OCI-M1 (cell line): Measurements from ENCODE around the gene ZFP62.
"Not testable (repeated sequence)": the region's sequence is repeated elsewhere in the genome, so short reads cannot be mapped to it uniquely, and the experiment has no call there.

Experiments used
- DNase-seq: peaks from one replicate; lab custom pipeline; 2025; lab: John Stamatoyannopoulos, UW

Gene ZFP62

DNA sequence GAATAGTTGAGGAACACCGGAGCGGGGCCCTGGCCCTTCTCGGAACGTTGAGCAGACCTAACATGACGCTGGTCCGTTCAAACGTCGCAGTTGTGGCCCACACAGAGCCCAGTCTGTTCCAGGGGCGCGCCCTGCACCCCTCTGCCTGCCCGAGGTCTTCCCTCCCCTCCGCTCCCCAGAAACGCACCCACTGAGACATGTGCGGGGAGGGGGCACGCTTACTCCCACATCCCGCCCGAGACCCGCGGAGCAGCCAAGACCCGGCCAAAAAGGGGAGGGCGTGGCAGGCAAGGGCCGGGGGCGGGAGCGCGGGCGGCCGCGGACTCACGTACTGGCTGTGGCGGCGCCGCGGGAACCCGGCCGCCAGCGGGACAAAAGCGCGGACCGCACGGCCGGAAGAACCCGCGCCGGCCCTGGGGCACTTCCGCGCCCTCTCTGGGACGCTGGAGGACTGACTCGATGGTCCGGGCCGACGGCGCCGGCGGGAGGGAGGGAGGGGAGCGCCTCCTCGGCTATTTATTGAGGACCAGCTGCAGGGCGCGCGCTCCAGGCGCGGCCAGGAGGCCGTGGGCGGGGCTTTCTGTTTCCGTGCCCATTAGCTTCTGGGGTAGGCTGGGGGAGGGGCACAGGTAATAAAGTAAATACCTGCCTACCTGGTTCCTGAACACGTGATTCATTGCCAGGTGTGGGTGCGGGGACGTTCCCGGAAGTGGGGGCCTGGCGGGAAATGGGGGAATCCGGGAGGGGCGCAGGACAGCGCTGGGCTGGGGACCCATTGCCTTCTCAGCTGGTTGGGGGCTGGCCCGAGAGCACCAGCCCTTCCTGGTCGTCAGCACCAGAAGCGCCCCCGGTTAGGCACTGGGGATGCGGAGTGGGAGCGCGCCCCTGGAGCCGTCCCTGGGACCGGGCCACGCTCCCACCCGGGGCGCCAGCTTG is at the start of gene ZFP62:
Gene ZFP62 (minus strand): TSS at position 390 of the 936 bp plus-strand sequence. CDS start 57 bp downstream, at position 333.
- peak; percentile 95 for DNase-seq

DNA sequence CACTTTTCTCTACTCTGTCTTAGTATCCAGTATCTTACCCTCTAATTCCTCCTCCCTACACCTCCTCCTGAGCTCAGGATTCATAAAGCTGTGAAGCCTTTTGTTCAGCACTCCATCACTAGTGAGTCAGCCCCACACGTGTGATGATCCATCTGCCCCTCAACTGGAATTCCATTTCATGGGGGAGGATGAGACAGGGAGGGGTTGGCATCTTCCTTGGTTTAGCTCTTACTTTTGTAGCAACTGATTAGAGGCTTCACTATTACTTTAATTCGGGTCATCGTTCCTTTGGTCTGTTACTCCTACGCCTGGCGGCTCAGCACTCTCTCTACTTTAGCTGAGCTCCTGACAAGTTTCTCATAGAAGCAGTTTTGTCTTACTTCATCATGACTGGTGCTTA is 49.7 kb upstream of the ZFP62 start:
- no peak for DNase-seq

DNA sequence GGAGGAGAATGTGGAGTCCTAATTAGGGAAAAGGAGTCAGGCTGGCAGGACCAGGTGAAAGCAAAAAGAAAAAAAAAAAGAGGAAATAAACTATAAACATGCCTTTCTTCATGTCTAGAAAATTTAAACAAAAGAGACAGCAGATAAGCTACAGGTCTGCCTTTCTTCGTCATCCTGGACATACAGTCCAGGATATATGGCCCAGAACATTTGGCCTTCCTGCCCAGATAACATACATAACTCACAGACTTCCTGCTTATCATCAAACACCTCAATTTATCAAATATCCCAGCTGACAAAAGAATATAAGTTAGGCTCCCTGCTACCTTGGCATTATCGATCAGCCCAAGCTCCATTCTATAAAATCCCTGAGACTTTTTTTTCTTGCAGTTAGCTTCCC is 49.1 kb upstream of the ZFP62 start:
- no peak for DNase-seq

DNA sequence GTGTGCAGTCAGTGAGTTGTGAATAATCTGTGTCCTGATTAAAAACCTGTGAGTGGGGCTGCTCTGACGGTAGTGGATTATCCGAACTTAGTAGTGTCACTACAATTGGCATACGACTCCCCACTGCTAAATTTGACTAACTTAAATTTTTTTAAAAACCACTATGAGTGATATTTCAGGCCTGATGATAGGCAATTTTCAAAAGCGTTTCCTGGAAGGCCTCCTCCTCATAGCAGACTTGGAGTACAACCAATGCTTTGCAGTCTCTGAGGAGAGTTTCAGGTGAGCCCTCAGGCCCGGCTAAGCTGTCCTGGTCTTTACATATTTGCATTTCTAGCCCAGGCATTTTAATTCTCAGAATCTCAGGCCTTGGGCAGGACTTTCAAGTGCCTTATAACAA is 48.7 kb upstream of the ZFP62 start:
- DNase-seq: no peak

DNA sequence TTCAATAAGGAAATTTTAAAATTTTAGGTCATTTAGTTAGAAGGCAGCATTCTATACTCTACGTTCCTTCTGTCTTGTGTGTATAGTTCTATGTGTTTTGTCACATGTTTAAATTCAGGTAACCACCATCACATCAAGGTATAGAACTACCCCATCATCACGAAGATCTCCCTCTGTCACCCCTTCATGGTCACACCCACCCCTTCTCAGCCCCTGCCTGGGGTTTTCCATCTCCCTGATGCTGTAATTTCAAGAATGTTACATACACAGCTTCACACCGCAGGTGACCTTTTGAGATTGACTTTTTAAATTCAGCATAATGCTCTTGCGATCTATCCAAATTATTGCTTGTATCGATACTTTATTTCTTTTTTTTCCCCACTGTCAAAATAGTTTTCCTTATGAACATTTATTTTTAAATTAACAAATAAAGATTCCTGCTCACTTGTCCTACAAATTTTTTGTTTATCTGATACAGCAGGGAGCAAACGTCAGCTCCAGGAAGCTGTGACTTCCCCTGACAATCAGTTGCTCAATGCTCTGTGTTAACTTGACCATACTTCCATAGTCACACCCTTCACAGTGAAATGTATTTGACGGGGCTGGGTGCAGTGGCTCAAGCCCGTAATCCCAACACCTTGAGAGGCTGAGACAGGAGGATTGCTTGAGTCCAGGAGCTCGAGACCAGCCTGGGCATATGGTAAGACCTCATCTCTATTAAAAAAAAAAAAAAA is 48.1 kb upstream of the ZFP62 start:
- no peak for DNase-seq

DNA sequence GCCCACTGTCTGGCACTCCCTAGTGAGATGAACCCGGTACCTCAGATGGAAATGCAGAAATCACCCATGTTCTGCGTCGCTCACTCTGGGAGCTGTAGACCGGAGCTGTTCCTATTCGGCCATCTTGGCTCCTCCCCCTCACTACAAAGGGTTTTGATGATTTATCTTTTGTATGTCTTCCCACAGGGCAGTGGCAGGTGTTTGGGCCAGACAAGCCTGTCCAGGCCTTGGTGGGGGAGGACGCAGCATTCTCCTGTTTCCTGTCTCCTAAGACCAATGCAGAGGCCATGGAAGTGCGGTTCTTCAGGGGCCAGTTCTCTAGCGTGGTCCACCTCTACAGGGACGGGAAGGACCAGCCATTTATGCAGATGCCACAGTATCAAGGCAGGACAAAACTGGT is 47.3 kb upstream of the ZFP62 start:
- no peak for DNase-seq

DNA sequence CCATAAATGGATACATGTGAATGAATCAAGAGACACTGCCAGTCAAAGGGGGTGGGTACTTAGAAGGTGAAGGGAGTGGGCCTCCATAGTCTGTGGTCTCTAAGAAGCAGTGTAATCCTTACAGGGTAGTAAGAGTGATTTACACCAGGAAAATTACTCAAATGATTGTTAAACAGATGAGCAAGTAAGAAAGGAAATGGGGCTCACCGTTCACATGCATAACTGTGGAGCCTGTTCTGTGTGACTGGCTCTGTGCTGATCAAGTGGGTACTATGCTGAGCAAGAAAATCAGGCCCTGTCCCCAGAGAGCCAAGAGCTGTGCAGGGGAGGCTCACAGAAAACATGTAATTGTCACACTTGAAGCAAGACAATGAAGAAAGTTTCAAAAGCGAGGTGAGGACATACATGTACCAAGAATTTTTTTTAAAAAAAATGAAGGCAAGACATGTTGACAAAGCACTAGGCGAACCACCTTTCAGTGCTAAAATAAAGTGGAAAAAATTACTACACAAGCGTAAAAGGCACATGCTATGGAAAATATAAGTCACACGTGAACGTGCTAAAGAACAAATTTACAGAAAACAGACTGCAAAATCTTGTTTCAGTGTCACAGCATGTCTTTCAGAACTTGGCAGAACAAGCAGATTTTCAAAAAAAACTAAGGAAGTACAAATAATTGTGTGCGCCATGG is 40.4 kb upstream of the ZFP62 start:
- no peak for DNase-seq

DNA sequence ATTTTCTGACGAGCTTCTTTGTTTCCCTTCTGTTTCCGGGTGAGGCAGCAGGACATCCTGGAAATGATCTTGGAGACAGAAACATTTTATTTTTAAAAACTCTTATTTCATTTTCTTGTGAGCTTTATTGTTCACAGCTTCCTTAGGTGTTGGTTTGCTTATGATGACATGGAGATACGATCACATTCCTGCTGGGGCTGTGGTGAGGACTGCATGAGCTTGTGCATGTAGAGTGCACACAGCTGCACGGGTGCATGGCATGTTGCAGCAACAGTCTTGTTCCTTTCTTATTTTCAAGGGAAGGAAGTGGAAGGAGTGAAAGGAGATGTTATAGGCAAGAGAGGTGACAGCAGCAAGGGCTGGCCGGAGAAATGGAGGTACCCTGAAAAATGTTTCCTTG is 39.1 kb upstream of the ZFP62 start:
- no peak for DNase-seq

DNA sequence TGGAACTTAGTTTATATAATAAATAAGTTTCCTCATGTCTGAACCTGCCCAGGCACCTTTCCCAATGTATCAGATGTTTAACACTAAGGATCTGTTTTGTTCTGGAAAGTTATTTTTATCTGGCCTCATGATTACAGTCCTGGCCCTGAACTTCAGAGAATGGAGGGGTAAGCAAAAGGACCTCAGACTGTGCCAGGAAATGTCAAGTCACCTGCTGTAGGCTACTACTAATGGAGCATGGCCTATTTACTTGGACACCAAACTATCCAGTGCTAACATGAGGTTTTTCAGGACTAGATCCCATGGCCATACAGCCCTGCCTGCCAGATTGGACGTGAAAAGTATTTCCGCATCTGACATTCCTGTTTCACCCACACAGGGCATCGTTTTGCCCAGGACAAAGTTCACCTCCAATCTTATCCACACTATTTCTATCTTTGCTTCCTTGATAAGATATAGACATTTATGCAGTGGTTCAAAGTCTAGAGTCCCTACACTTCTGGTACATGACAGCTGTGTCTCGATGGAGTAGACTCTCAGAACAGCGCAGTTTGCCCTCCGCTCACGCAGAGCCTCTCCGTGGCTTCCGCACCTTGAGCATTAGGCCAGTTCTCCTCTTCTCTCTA is 37.7 kb upstream of the ZFP62 start, which contains the start of gene BTNL8:
Gene BTNL8 (plus strand): TSS at position 539 of the 626 bp plus-strand sequence. CDS start 152 bp downstream, outside the sequence.
- DNase-seq: no peak

DNA sequence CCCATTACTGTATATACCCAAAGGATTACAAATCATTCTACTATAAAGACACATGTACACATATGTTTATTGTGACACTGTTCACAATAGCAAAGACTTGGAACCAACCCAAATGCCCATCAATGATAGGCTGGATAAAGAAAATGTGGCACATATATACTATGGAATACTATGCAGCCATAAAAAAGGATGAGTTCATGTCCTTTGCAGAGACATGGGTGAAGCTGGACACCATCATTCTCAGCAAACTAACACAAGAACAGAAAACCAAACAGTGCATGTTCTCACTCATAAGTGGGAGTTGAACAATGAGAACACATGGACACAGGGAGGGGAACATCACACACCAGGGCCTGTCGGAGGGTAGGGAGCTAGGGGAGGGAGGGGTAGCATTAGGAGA is 34.3 kb upstream of the ZFP62 start:
- DNase-seq: not testable (repeated sequence)

DNA sequence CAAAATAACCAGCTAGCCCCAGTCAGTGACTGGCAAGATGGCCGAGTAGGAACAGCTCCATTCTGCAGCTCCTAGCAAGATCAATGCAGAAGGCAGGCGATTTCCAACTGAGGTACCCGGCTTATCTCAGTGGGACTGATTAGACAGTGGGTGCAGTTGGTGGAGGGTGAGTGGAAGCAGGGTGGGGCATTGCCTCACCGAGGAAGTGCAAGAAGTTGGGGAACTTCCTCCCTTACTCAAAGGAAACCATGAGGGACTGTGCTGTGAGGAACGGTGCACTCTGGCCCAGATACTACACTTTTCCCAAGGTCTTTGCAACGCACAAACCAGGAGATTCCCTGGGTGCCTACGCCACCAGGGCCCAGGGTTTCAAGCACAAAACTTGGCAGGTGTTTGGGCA is 28.3 kb upstream of the ZFP62 start:
- DNase-seq: no peak

DNA sequence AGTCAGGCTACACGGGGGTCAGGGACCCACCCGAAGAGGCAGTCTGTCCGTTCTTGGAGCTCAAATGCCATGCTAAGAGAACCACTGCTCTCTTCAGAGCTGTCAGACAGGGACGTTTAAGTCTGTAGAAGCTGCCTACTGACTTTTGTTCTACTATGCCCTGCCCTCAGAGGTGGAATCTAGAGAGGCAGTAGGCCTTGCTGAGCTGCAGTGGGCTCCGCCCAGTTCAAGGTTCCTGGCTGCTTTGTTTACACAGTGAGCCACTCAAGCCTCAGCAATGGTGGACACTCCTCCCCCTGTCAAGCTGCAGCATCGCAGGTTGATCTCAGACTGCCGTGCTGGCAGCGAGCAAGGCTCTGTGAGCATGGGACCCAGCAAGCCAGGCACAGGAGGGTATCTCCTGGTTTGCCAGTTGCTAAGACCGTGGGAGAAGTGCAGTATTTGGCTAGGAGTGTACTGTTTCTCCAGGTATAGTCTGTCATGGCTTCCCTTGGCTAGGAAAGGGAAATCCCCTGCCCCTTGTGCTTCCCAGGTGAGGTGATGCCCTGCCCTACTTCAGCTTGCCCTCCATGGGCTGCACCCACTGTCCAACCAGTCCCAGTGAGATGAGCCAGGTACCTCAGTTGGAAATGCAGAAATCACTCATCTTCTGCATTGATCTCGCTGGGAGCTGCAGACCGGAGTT is 24.9 kb upstream of the ZFP62 start:
- not testable (repeated sequence) for DNase-seq

DNA sequence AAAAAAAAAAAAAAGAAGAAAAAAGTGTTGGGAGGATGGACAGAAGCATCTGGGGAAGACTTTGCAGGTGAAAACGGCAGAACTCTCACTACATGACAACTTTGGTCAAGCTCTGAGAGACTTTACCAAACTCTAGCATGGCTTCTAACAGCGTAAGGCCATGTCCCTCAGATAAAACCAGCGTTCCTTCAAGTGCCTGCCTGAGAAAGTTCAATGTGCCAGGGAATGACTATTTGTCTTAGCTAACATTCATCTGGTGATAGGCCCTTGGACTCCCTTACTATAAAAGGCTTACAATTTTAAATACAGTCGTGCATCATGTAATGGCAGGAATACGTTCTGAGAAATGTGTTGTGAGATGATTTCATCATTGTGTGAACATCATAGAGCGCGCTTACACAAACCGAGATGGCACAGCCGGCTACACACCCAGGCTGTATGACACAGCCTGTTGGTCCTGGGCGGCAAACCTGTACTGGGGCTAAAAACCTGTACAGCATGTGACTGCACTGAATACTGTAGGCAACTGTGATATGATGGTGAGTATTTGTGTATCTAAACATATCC is 14.9 kb upstream of the ZFP62 start:
- no peak for DNase-seq

DNA sequence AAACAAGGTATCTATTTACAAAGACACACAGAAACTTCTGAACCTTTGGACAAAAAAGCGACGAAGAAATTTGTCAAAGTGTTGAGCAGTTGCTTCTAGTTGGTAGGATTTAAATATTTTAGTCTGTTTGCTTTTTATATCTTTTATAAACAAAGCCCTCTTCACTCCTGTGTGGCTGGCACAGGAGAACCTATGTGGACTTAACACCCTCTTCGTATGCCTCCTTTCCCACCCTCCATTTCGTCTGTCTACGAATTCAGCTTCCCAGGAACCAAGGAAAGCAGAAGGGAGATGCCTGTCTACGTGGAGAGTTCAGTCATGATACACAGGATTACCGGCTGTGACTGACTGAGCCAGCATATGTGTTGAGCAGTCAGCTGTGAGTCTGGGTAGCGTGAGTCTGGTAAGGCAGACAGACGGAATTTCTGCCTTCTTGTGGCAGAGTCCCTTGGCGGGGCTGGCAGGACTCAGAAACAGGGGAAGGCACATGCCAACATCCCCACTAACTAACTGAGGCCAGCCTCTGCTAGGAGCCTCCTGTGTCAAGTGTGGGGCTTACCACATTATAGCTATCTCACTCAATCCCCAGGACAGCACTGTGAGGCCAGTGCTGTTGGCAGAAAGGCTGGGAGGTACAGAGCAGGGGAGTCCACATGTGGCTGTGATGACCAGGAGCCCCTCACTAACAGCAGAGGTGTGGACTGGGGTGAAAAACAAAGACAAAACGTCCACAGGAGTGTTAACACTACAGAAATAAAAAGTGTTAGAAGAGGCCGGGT is 13.9 kb upstream of the ZFP62 start:
- DNase-seq: no peak

DNA sequence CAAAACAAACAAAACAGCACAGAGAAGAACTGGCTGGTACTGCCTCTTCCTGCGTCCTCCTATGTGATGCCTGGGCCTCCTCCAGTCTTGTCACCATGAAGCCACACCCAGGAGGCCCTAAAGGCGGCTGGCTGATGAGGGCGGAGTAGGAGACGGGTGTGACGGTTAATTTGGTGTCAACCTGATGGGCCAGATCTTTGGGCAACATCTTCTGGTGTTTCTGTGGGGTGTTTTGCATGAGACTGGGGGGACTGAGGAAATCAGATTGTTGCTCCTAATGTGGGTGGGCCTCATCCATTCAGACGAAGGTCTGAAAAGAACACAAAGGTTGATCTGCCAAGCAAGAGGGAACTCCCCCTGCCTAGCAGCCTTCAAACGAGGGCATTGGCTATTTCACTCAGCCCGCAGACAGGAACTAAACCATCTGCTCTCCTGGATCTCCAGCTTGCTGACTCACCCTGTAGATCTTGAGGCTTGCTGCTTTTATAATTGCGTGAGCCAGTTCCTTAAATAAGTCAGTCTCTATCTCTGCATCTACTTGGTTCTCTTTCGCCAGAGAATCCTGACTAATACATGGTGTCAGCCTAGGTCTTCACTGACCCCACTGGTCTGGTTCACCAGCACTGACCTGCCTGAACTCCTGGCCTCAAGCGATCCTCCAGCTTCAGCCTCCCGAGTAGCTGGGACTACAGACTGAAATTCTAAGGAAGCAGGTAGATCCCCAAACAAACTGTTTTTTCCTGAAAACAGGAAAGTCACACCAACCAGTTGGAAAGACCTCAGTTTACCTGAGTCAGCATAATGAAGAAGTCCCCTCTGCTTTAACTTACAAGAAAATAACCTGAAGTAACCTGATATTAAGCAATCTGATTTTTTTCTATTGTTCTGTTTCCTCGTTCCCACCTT is 12.8 kb upstream of the ZFP62 start:
- peak; percentile 83 for DNase-seq

DNA sequence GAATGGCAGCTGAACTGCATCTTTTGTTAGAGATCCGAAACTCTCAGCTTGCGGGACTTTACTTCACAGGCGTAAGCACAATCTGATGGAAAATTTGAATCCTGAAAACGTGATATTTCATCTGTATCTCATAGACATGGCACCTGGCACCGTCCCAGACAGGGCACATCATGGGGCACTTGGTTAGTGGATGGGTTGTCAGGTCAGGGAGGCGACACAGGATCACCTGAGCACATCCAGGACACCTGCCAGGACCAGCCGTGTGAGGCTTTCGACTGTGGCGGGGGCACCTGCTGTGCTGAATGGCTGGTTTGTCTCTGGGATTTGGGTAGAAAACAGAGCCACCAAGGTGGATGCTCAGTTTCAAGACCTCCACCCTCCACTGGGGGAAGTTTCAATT is 11.3 kb upstream of the ZFP62 start:
- DNase-seq: no peak

DNA sequence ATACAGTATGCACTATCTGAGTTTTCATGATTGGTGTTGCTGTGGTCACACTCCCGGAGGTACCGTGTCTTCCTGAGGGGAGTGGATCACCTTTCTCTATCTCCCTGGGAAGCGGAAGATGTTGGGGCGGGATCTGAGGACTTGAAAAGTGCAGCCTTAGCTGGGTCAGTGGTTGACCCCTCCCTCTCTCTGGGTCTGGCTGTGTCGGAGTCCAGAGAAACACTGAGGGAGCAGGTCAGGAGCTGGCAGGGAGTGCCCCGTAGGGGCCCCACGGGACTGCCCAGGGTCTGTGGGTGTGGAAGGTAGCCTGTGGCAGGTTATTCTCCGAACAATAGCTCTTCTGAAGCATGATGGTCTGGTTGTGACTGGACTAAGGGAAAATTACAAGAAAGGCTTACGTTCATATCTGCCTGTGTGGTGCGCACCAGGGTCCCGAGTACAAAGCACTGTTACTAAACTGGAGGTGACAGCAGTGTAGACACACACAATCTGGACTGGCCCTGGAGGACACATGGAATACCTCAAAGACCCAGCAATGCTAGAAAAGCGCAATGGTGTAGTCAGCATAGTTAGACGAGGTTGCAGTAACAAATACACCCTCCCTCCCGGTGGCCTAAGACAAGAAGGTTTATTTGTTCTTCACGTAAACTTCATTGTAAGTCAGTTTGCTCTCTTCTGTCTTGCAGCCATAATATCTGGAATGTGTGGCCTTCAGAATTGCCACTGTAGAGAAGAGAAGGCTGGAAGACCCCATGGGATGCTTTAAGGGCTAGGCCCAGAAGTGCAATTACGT is 9.4 kb upstream of the ZFP62 start:
- no peak for DNase-seq

DNA sequence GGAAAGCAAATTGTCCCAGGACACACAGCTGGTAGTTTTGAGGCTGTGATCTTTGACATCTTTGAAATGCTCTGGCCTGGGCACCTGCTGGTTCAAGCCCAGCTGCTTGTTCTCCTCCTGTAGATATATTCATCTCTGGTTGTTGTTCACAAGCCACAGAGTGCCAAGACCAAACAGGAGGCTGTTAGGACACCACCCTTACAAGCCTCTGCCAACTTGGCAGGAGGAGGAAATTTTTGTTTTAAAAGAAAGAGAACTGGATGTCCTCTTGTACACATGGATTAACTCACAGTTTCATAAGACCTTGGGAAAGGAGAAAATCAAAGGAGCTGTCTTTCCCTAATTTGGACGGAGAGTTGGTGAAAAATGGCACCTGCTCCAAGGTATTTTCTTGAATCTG is 8.5 kb upstream of the ZFP62 start:
- DNase-seq: no peak
